GM19193 (cell line): ENCODE results near the gene CCDC142.
A peak's percentile ranks its signal among the peaks of the same experiment; 100 is the strongest.

Source experiments
- POLR2A ChIP-seq: IDR thresholded peaks from 4 replicates; pipeline ENCODE4 v1.6.1; 2011; ENCODE audit not compliant: insufficient read depth, insufficient read length; ENCODE audit errors: extremely low read depth

The CCDC142 gene

GRCh38 chr2:74496997-74497776 is 14.4 kb upstream of the CCDC142 start:
- TF ChIP-seq POLR2A = no peak

GRCh38 chr2:74495440-74495839 is 12.6 kb upstream of the CCDC142 start:
- TF ChIP-seq POLR2A = no peak

- TF ChIP-seq POLR2A = no peak
Measured at GRCh38 chr2:74493546-74493945, 10.7 kb upstream of the CCDC142 start.

GRCh38 chr2:74491648-74492544 is 9.1 kb upstream of the CCDC142 start:
- no peak for TF ChIP-seq POLR2A

- TF ChIP-seq POLR2A = no peak
Measured at GRCh38 chr2:74489906-74490305, 7.1 kb upstream of the CCDC142 start.

- TF ChIP-seq POLR2A = no peak
Measured at GRCh38 chr2:74488643-74489481, 6.1 kb upstream of the CCDC142 start.

GRCh38 chr2:74486141-74486540 is 3.3 kb upstream of the CCDC142 start:
- no peak for TF ChIP-seq POLR2A

GRCh38 chr2:74481961-74482800 is 617 bp downstream of the CCDC142 start:
- TF ChIP-seq POLR2A = no peak

- no peak for TF ChIP-seq POLR2A
Measured at GRCh38 chr2:74481431-74481830, 1.4 kb downstream of the CCDC142 start.

GRCh38 chr2:74474899-74475298 is 7.9 kb downstream of the CCDC142 start:
- TF ChIP-seq POLR2A = no peak

GRCh38 chr2:74474481-74474880 is 8.3 kb downstream of the CCDC142 start:
- no peak for TF ChIP-seq POLR2A

GRCh38 chr2:74472945-74473258 is 9.9 kb downstream of the CCDC142 start:
- TF ChIP-seq POLR2A = no peak

- TF ChIP-seq POLR2A = peak; percentile 95
Measured at GRCh38 chr2:74472086-74472944, 10.5 kb downstream of the CCDC142 start, which contains the start of gene MRPL53. Gene MRPL53, minus strand, starts transcription at chr2:74472680. Its CDS starts 20 bp downstream, at chr2:74472660.

GRCh38 chr2:74471332-74472065 is 11.3 kb downstream of the CCDC142 start:
- TF ChIP-seq POLR2A = no peak
